Measurements from ENCODE around the gene TTC6.

- no peak for TF ChIP-seq CTCF (IDR thresholded peaks at IDR 0.05; ENCODE audit: borderline replicate concordance, extremely low read depth, low read length, poor library complexity, severe bottlenecking)
- no peak for TF ChIP-seq EZH2 (IDR thresholded peaks at IDR 0.05; ENCODE audit: borderline replicate concordance, low read depth, low read length, severe bottlenecking)
Observed at GRCh38 chr14:37590428-37591139, 4.8 kb upstream of the TTC6 start.

Measured in DND-41 (cell line).